Mesodermal cell (in vitro differentiated cells): ENCODE results near the gene SLC35F6.
A peak's percentile ranks its signal among the peaks of the same experiment; 100 is the strongest.

Experiments used
- H3K27ac ChIP-seq: 2 replicates; pipeline ENCODE4 v1.7.0; 2013; ENCODE audit warnings: mild to moderate bottlenecking, low read depth, low read length, moderate library complexity; ENCODE audit not compliant: severe bottlenecking
- H3K36me3 ChIP-seq: 2 replicates; pipeline ENCODE4 v1.7.1; 2013; ENCODE audit warnings: mild to moderate bottlenecking, low read length, moderate library complexity; ENCODE audit not compliant: control insufficient read depth, insufficient read depth
- H3K4me1 ChIP-seq: one replicate; pipeline ENCODE4 v1.7.1; 2013; ENCODE audit warnings: mild to moderate bottlenecking, low read length; ENCODE audit not compliant: insufficient read depth, control insufficient read depth, poor library complexity, severe bottlenecking
- H3K4me3 ChIP-seq: 2 replicates; pipeline ENCODE4 v1.7.0; 2013; ENCODE audit warnings: low read length, control low read depth, mild to moderate bottlenecking; ENCODE audit not compliant: insufficient read depth, poor library complexity, severe bottlenecking; ENCODE audit errors: extremely low read depth
- H3K9me3 ChIP-seq: 2 replicates; pipeline ENCODE4 v1.7.1; 2013; ENCODE audit warnings: mild to moderate bottlenecking, low read length, moderate library complexity; ENCODE audit not compliant: control insufficient read depth
- WGBS, 2 experiments: methylation state at CpG; one replicate each; pipeline ENCODE4 v1.1.5; 2013; ENCODE audit warnings: missing lambda C conversion rate in 2 of 2; ENCODE audit not compliant: insufficient coverage in 2 of 2; 5-methylcytosine and 5-hydroxymethylcytosine counted together

Gene SLC35F6

DNA sequence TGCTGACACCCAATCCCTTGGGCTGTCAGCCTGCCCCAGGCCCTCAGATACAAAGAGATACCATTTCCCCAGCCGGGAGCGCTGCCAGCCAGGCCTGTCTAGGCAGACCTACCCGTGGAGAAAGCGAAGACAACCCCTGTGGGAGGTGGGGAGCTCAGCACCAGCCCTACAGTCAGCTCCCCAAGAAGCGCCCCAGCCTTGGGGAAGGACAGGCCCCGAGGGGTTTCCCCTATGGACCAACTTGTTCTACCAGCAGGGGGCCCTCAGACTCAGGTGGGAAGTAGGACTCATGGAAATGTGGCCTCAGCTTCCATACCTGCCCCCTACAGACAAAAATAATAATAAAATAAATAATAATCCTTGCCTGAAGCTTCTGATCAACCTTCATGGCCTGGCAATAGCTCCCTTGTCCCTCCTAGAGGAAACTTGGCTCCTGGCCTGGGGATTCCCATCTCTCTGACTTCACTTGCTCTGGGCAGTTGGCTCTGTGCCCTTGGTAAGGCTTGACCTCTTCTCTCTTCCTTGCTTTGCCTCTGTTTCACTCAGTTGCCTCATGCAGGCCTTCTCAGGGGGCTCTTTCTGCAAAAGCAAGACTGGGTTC, 7.0 kb downstream of the SLC35F6 start:
- Histone ChIP-seq H3K27ac (no peak overlapping the region), H3K9me3 (no peaks in the 10 kb centered on the region), H3K36me3 (peaks cover 41% of the 10 kb centered on the region), H3K4me1 (peaks cover 15% of the 10 kb centered on the region), H3K4me3 (no peak overlapping the region)
- 96 to 100% methylated on average over 3 to 4 of the region's 6 CpGs for WGBS, 2 experiments

DNA sequence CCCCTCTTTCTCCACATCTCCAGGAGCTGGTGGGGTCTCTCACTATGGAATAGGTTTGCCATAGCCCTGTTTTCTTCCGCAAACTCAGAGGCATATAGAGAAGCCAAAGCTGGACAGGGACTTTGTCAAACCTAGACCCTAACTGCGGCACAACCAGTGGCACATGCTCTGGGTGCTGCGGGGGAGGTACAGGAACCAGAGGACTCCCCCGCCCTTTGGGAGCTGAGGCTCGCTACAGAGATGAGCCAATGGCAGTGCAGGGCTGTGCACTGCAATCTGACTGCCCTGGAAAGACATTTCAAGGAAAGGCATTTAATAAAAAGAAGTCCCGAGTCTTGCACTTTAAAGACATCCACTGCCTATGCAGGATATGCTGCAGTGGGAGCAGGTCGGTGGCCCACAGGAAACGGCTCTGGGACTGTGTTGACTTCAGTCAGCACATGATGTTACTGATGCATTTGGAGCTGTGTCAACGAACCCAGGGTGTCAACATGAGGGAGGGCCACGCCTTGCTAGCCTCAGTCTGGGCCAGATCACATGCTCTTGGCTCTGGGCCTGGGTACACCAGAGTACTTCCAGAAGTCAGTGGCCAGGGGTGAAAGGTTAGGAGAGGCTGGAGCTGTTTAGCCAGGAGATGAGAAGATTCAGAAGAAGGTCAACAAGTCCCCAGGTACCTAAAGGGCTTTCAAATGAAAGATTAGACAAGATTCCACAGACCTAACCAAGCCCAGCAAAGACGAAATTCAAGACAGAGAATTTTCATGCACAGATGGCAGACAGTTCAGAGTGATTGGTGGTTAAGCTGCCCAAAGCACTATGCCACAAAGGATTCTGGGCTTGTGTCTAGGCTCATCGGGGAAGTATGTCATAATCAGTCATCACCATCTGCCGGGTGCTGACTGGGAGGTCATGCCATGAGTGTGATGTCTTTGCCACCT, 8.2 kb downstream of the SLC35F6 start:
- 92% methylated on average over 12 to 13 of the region's 13 CpGs for WGBS, 2 experiments

GRCh38 chr2:26776195-26776800, 12.2 kb downstream of the SLC35F6 start:
- no peak overlapping the region for H3K4me3 ChIP-seq
- peaks cover 78% of the 10 kb centered on the region for H3K36me3 ChIP-seq
- H3K9me3 ChIP-seq, result no peaks in the 10 kb centered on the region
- WGBS, 2 experiments, result 71 to 91% methylated on average over 1 to 5 of the region's 5 CpGs
- no peak overlapping the region for H3K27ac ChIP-seq
- H3K4me1 ChIP-seq, result no peaks in the 10 kb centered on the region

More for the DNA sequence above, 8.2 kb downstream of the SLC35F6 start:
- Histone ChIP-seq H3K4me3 (no peak overlapping the region), H3K27ac (no peak overlapping the region), H3K36me3 (peaks cover 52% of the 10 kb centered on the region), H3K9me3 (no peaks in the 10 kb centered on the region), H3K4me1 (peaks cover 7% of the 10 kb centered on the region)

GRCh38 chr2:26778098-26778497, 14.0 kb downstream of the SLC35F6 start:
- WGBS, 2 experiments, result 95 to 97% methylated on average over 15 to 18 of the region's 18 CpGs
- Histone ChIP-seq H3K4me3 (no peak overlapping the region), H3K9me3 (no peaks in the 10 kb centered on the region), H3K27ac (no peak overlapping the region), H3K36me3 (peaks cover 77% of the 10 kb centered on the region), H3K4me1 (no peaks in the 10 kb centered on the region)

- Histone ChIP-seq H3K27ac (no peak overlapping the region), H3K4me3 (no peak overlapping the region), H3K9me3 (no peaks in the 10 kb centered on the region), H3K4me1 (no peaks in the 10 kb centered on the region), H3K36me3 (peaks cover 76% of the 10 kb centered on the region)
- 96 to 100% methylated on average over 1 to 2 of the region's 3 CpGs for WGBS, 2 experiments
Measured at GRCh38 chr2:26778507-26778906, 14.4 kb downstream of the SLC35F6 start.

DNA sequence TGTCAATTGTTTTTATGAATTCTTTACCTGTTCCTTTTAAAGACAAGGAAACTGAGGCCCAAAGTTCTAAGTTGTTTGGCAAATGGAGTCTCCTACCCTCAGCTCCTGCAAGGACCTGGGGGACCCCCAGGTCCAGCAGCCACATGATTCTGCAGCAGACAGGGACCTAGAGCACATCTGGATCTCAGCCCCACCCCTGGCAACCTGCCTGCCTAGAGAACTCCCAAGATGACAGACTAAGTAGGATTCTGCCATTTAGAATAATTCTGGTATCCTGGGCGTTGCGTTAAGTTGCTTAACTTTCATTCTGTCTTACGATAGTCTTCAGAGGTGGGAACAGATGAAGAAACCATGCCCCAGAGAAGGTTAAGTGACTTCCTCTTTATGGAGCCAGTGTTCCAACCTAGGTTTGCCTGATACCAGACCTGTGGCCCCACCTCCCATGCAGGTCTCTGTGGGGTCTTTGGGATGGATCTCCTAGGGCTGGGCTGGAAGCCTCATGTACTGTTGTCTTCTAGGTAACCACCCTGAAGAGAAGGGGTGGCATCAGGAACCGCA, 16.2 kb downstream of the SLC35F6 start:
- 92 to 96% methylated on average over 4 of the region's 4 CpGs for WGBS, 2 experiments
- Histone ChIP-seq H3K9me3 (no peaks in the 10 kb centered on the region), H3K4me3 (no peak overlapping the region), H3K36me3 (peaks cover 61% of the 10 kb centered on the region), H3K4me1 (no peaks in the 10 kb centered on the region), H3K27ac (no peak overlapping the region)

- no peak overlapping the region for H3K27ac ChIP-seq
- WGBS, 2 experiments, result 90 to 92% methylated on average over 6 to 8 of the region's 12 CpGs
- H3K9me3 ChIP-seq, result no peaks in the 10 kb centered on the region
- H3K4me1 ChIP-seq, result no peaks in the 10 kb centered on the region
- peaks cover 39% of the 10 kb centered on the region for H3K36me3 ChIP-seq
- no peak overlapping the region for H3K4me3 ChIP-seq
Measured at GRCh38 chr2:26782876-26783704, 19.0 kb downstream of the SLC35F6 start.

GRCh38 chr2:26784570-26785234, 20.6 kb downstream of the SLC35F6 start:
- H3K4me1 ChIP-seq, result no peaks in the 10 kb centered on the region
- H3K9me3 ChIP-seq, result peaks cover 9% of the 10 kb centered on the region
- peak overlapping the region; percentile 89 for H3K27ac ChIP-seq
- H3K4me3 ChIP-seq, result no peak overlapping the region
- H3K36me3 ChIP-seq, result peaks cover 42% of the 10 kb centered on the region
- WGBS, 2 experiments, result 97 to 98% methylated on average over 15 to 17 of the region's 19 CpGs

DNA sequence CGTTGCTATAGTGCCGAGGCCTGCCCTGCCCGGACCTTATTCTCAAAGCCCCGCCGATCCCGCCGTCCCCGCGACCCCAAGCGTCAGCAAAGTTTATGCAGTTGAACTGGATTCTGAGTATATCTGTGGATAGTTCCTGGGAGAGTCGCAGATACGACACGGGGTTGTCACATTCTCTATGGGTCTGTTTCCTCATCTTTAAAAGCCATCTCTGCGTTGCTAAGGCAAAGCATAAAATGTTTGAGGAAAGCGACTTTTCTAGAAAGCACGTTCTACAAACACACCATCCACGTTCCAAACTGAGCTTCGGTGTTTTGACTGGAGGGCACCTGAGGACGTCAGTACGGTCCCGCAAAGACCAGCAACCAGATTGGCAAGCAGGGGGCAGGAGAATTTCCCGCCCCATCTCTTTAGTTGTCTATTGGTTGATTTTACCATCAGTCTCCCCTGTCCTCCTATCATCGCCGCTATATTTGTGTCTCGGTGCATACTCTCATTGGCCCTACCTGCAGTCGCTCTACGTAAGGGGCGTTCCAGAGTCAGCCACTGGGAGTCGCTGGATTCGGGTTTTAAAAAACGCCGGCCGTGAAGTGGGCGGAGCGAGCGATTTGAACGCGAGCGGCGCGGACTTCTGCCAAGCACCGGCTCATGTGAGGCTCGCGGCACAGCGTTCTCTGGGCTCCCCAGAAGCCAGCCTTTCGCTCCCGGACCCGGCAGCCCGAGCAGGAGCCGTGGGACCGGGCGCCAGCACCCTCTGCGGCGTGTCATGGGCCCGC, 21.5 kb downstream of the SLC35F6 start, which contains the start of gene CENPA:
Gene CENPA, plus strand, starts transcription at position 626 of the 776 bp plus-strand sequence. Its CDS starts 141 bp downstream, at position 767.
- Histone ChIP-seq H3K4me3 (peak within 1 kb of the TSS; percentile 88), H3K9me3 (peaks cover 14% of the 10 kb centered on the region), H3K27ac (peak within 1 kb of the TSS; percentile 89), H3K4me1 (no peaks in the 10 kb centered on the region), H3K36me3 (peaks cover 38% of the 10 kb centered on the region)
- 1 to 3% methylated on average over 39 to 50 of the region's 55 CpGs for WGBS, 2 experiments
